Esophagus squamous epithelium (tissue), 5 donors: ENCODE measurements around the gene CREB5. TPM values are rescaled to one million over a fixed set of nuclear protein-coding genes. Genes with fewer than 3 reads are reported as not detected.

ENCODE experiments used
- DNase-seq: peaks from one replicate; lab custom pipeline; 2025; lab: John Stamatoyannopoulos, UW
- H3K27ac ChIP-seq, 4 donors: fragments of 200-600 bp; sonication (generic); one replicate each; pipeline ENCODE4 v1.5.1; 2016 to 2019; ENCODE audit warnings: mild to moderate bottlenecking in 1 of 4
- H3K27me3 ChIP-seq, 4 donors: fragments of 200-600 bp; sonication (generic); 1 replicate in 3 of 4; 2 replicates in 1 of 4; pipeline versions ENCODE4 v1.5.1 to v1.6.0; 2017 to 2021; ENCODE audit warnings: antibody characterized with exemption in 1 of 4
- H3K36me3 ChIP-seq, 3 donors: fragments of 200-600 bp; sonication (generic); one replicate each; pipeline ENCODE4 v1.5.1; 2016 to 2019
- H3K4me1 ChIP-seq, 3 donors: fragments of 200-600 bp; sonication (generic); one replicate each; pipeline ENCODE4 v1.5.1; 2017 to 2019
- H3K4me3 ChIP-seq, 4 donors: fragments of 200-600 bp; sonication (generic); 1 replicate in 3 of 4; 2 replicates in 1 of 4; pipeline ENCODE4 v1.5.1; 2016 to 2019; ENCODE audit warnings: mild to moderate bottlenecking in 2 of 4, moderate library complexity in 1 of 4
- H3K9me3 ChIP-seq, 3 donors: fragments of 200-600 bp; sonication (generic); one replicate each; pipeline ENCODE4 v1.5.1; 2016 to 2019
- POLR2A ChIP-seq, 4 donors: fragments of 450-650 bp; IDR thresholded peaks; one replicate each; pipeline ENCODE4 v1.6.1; 2017; ENCODE audit warnings: antibody characterized with exemption in 4 of 4, mild to moderate bottlenecking in 4 of 4, moderate library complexity in 3 of 4
- WGBS, 2 donors: methylation state at CpG; one replicate each; pipeline ENCODE4 v1.1.5; 2018; 5-methylcytosine and 5-hydroxymethylcytosine counted together
- intact Hi-C: fragments of 100-400 bp; cut with DNase I; formaldehyde crosslinking; loops from one replicate; pipeline ENCODE4 v1.15.0; 2022
- total RNA-seq, 4 donors: library from RNA; depleted of rRNA; stranded (reverse); fragments of >200 nt; gene quantifications; one replicate each; pipeline ENCODE4 v1.1.0, GENCODE V29; 2016
- TF ChIP-seq, protein P1 (sequence below), 6 experiments: fragments of 450-650 bp in 4 of 6; fragments of 200-600 bp in 2 of 6; sonication (generic) in 2 of 6; IDR thresholded peaks; one replicate each; pipeline ENCODE4 v1.5.1; 2016 to 2019; ENCODE audit warnings: antibody characterized with exemption in 6 of 6, mild to moderate bottlenecking in 4 of 6, moderate library complexity in 4 of 6
- donor health status: DM: yes; HTN: yes; CAD: no.

CREB5 gene, protein sequence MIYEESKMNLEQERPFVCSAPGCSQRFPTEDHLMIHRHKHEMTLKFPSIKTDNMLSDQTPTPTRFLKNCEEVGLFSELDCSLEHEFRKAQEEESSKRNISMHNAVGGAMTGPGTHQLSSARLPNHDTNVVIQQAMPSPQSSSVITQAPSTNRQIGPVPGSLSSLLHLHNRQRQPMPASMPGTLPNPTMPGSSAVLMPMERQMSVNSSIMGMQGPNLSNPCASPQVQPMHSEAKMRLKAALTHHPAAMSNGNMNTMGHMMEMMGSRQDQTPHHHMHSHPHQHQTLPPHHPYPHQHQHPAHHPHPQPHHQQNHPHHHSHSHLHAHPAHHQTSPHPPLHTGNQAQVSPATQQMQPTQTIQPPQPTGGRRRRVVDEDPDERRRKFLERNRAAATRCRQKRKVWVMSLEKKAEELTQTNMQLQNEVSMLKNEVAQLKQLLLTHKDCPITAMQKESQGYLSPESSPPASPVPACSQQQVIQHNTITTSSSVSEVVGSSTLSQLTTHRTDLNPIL
- total RNA-seq = 1 to 10 TPM in 3 of 4 donors, under 1 TPM in 1; 0.30 to 5.0 (median 2.2) TPM

DNA sequence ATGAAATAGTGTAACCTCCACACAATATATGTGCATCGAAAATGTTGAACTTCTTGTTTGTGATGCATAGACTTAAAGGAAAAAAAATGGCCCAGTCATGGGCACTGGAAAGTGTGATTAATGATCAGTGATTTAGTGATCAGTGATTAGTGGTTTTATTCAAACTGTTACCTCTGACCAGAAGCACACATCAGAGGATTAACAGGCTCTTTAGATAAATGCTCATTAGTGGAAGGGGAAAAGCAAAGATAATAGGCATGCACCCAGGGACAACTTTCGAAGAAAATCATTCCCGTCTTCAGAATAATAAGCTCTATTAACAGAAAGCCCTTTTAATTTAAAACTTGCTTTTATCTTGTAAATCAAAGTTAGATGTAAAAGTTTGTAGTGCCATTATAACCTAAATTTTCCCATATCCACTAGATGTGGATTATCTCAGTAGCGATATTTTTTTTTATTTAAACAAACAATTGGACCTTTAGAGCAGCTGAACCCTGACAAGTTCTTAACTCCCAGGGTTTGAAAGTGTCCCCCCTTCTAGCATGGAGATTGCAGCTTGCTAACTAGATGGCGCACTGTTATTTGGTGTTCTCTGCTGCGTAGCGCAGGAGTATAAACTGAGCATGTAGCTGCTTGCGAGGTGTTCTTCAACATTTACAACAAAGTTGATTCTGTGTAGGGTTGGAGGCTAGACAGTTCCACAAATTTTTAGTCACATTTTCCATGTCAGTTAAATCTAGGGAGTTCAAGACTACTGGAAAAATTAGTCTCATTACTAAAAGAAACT, at the start of gene CREB5:
TSS of gene CREB5 (plus strand) at position 643 of the 787 bp plus-strand sequence. CDS start 397 bp downstream, outside the sequence.
- WGBS, 2 donors = 40 to 55% methylated on average over 8 of the region's 8 CpGs
- Histone ChIP-seq H3K4me3 (peak within 1 kb of the TSS in 3 of 4 donors; percentile 52 to 81 (median 62)), H3K4me1 (peaks cover 24 to 55% (median 32%) of the 10 kb centered on the region in 3 donors), H3K27me3 (peaks cover 0 to 64% (median 5%) of the 10 kb centered on the region in 4 donors), H3K27ac (peak within 1 kb of the TSS in 2 of 4 donors; percentile 81 to 88), H3K36me3 (no peaks in the 10 kb centered on the region), H3K9me3 (no peaks in the 10 kb centered on the region)
- intact Hi-C loops = no loop called here
- no peak for DNase-seq
- TF ChIP-seq, protein P1, sequence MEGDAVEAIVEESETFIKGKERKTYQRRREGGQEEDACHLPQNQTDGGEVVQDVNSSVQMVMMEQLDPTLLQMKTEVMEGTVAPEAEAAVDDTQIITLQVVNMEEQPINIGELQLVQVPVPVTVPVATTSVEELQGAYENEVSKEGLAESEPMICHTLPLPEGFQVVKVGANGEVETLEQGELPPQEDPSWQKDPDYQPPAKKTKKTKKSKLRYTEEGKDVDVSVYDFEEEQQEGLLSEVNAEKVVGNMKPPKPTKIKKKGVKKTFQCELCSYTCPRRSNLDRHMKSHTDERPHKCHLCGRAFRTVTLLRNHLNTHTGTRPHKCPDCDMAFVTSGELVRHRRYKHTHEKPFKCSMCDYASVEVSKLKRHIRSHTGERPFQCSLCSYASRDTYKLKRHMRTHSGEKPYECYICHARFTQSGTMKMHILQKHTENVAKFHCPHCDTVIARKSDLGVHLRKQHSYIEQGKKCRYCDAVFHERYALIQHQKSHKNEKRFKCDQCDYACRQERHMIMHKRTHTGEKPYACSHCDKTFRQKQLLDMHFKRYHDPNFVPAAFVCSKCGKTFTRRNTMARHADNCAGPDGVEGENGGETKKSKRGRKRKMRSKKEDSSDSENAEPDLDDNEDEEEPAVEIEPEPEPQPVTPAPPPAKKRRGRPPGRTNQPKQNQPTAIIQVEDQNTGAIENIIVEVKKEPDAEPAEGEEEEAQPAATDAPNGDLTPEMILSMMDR (IDR thresholded peaks at IDR 0.05) = peak in 3 of 6 experiments; percentile 12 to 22 (median 15)
- TF ChIP-seq POLR2A (IDR thresholded peaks at IDR 0.05) = no peak

DNA sequence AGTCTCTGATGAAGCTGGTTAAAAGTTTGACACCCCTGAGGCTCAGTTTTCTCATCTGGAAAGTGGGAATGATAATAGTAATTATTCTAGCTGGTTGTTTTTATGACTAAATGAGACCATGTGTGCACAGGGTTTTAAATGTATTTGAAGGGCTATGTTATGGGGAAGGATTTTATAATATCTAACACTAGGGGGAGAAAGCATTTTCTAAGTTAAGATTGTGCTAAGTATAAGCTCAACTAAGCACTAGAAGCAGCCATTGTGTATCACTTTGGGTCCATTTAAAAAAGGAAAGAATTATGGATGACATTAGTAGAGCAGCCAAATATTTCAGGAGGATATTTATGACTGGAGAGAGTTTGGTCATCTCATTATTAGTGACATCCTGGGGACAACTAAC, 49.5 kb upstream of the CREB5 start:
- H3K27me3 ChIP-seq = no peaks in the 10 kb centered on the region
- DNase-seq = no peak
- intact Hi-C loops = no loop called here
- TF ChIP-seq, protein P1 (IDR thresholded peaks at IDR 0.05) = peak in 1 of 6 experiments; percentile 43
- no peak for TF ChIP-seq POLR2A (IDR thresholded peaks at IDR 0.05)
- no peak overlapping the region for H3K27ac ChIP-seq
- H3K9me3 ChIP-seq = no peaks in the 10 kb centered on the region
- H3K4me3 ChIP-seq = no peak overlapping the region
- peaks cover 0 to 13% (median 0%) of the 10 kb centered on the region in 3 donors for H3K4me1 ChIP-seq
- H3K36me3 ChIP-seq = no peaks in the 10 kb centered on the region

DNA sequence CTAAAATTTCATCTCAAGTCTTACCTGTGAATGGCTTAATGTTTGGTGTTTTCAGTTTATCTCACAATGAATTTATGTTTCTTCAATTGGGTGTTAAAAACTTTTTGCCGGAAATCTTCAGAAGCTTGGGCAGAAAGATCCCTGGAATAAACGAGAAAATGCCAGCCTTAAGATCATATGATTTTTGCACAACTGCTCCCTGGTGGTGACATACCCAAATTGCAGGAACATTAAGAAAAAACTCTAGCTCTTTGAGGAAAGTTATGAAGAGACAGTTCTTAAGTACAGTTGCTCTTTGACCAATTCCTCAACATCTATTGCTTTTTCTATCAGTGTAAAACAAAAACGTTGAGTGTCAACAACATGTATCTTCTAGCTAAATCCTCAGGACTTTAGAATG, 48.2 kb upstream of the CREB5 start:
- H3K4me1 ChIP-seq = peaks cover 0 to 2% (median 0%) of the 10 kb centered on the region in 3 donors
- DNase-seq = no peak
- intact Hi-C loops = no loop called here
- 66 to 83% methylated on average over 3 of the region's 3 CpGs for WGBS, 2 donors
- no peak overlapping the region for H3K4me3 ChIP-seq
- no peaks in the 10 kb centered on the region for H3K9me3 ChIP-seq
- no peaks in the 10 kb centered on the region for H3K27me3 ChIP-seq
- no peaks in the 10 kb centered on the region for H3K36me3 ChIP-seq
- no peak overlapping the region for H3K27ac ChIP-seq
- TF ChIP-seq POLR2A (IDR thresholded peaks at IDR 0.05) = no peak
- TF ChIP-seq, protein P1 (IDR thresholded peaks at IDR 0.05) = peak in 2 of 6 experiments; percentile 9 to 50

DNA sequence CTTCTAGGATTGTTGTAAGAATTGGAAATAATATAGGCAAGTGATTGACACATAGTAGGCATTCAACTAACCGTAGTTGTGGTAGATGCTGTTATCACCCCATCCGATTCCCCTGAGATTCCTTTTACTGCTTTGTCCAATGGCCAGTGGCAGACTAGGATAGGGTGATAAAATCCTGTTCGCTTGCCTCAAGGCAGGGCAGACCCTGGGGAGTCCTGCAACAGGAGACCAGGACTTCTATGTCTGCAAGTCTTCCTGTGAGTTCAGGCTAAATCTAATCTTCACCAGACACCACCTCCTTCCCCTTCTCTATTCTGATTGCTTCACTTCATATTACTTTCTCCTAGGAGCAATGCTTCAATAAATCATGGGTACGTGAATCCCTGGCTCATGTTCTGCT, 42.8 kb upstream of the CREB5 start:
- no peak for DNase-seq
- Histone ChIP-seq H3K27ac (no peak overlapping the region), H3K4me1 (no peaks in the 10 kb centered on the region), H3K9me3 (no peaks in the 10 kb centered on the region), H3K4me3 (no peak overlapping the region), H3K27me3 (no peaks in the 10 kb centered on the region), H3K36me3 (no peaks in the 10 kb centered on the region)
- intact Hi-C loops = no loop called here
- 64 to 67% methylated on average over 3 to 4 of the region's 4 CpGs for WGBS, 2 donors
- TF ChIP-seq, protein P1 (IDR thresholded peaks at IDR 0.05) = no peak
- TF ChIP-seq POLR2A (IDR thresholded peaks at IDR 0.05) = no peak
